NCI-H2196 treated with DMSO at 0.1 percent for 48 hours (cell line): ENCODE results near the gene CRYAB.
A peak's percentile ranks its signal among the peaks of the same experiment; 100 is the strongest.
"Not testable (repeated sequence)": the region's sequence is repeated elsewhere in the genome, so short reads cannot be mapped to it uniquely, and the experiment has no call there.

Source experiments
- DNase-seq: peaks from one replicate; lab custom pipeline; 2025; ENCODE audit not compliant: unreplicated experiment; lab: John Stamatoyannopoulos, UW

Gene CRYAB

GRCh38 chr11:111933872-111934271, 22.3 kb upstream of the CRYAB start:
- no peak for DNase-seq

GRCh38 chr11:111933176-111933575, 21.6 kb upstream of the CRYAB start:
- DNase-seq, result not testable (repeated sequence)

- DNase-seq, result no peak
These were observed 21.0 kb upstream of the CRYAB start for GRCh38 chr11:111932611-111932950.

GRCh38 chr11:111930472-111930871, 18.9 kb upstream of the CRYAB start:
- DNase-seq, result no peak

- DNase-seq, result peak; percentile 98
These were observed 15.2 kb upstream of the CRYAB start for GRCh38 chr11:111926505-111927391.

GRCh38 chr11:111925953-111926352, 14.4 kb upstream of the CRYAB start:
- no peak for DNase-seq

GRCh38 chr11:111923951-111924350, 12.4 kb upstream of the CRYAB start:
- DNase-seq, result no peak

GRCh38 chr11:111923351-111923788, 11.8 kb upstream of the CRYAB start:
- DNase-seq, result no peak

GRCh38 chr11:111922803-111923202, 11.2 kb upstream of the CRYAB start:
- DNase-seq, result no peak

GRCh38 chr11:111921541-111922230, 10.1 kb upstream of the CRYAB start:
- DNase-seq, result no peak

GRCh38 chr11:111920908-111921307, 9.3 kb upstream of the CRYAB start:
- no peak for DNase-seq

GRCh38 chr11:111918390-111919256, 7.1 kb upstream of the CRYAB start, which contains the start of gene C11orf52:
Gene C11orf52, plus strand, starts transcription at chr11:111918913. Its CDS starts 60 bp downstream, at chr11:111918973.
- peak; percentile 93 for DNase-seq

GRCh38 chr11:111917788-111918187, 6.2 kb upstream of the CRYAB start:
- no peak for DNase-seq

- no peak for DNase-seq
These were observed 5.7 kb upstream of the CRYAB start for GRCh38 chr11:111917312-111917711.

- no peak for DNase-seq
These were observed 5.2 kb upstream of the CRYAB start for GRCh38 chr11:111916768-111917167.

- no peak for DNase-seq
These were observed 2.4 kb upstream of the CRYAB start for GRCh38 chr11:111913997-111914396.

GRCh38 chr11:111913031-111913861, 1.7 kb upstream of the CRYAB start:
- no peak for DNase-seq

- no peak for DNase-seq
These were observed 965 bp upstream of the CRYAB start, which contains the start of gene HSPB2 for GRCh38 chr11:111912535-111912934. Gene HSPB2, plus strand, starts transcription at chr11:111912734. Its CDS starts 96 bp downstream, at chr11:111912830.

- no peak for DNase-seq
These were observed 651 bp downstream of the CRYAB start for GRCh38 chr11:111910676-111911562.
